Neural progenitor cell (in vitro differentiated cells): ENCODE results near the gene PREP.

Experiments
- CTCF ChIP-seq: fragments of 200-600 bp; sonication (generic); IDR thresholded peaks from 2 replicates; pipeline ENCODE4 v1.5.1; 2017; ENCODE audit warnings: antibody characterized with exemption, mild to moderate bottlenecking
- EZH2 ChIP-seq: fragments of 200-600 bp; sonication (generic); IDR thresholded peaks from 2 replicates; pipeline ENCODE4 v1.6.1; 2017; ENCODE audit warnings: antibody characterized with exemption, mild to moderate bottlenecking, moderate library complexity
- EZH2phosphoT487 ChIP-seq: fragments of 200-600 bp; sonication (generic); IDR thresholded peaks from 2 replicates; pipeline ENCODE4 v1.6.1; 2017; ENCODE audit warnings: antibody characterized with exemption

- no peak for TF ChIP-seq EZH2
- no peak for TF ChIP-seq CTCF
- no peak for TF ChIP-seq EZH2phosphoT487
These were observed 84.2 kb downstream of the PREP start for GRCh38 chr6:105318660-105319059.
